Activated CD4-positive, CD25-positive, alpha-beta regulatory T cell treated with anti-CD3 and anti-CD28 coated beads, Interleukin-2, amount 50 U/mL, for 16 hours (primary cell): ENCODE data around the gene HMX1.

ENCODE experiments used
- DNase-seq: peaks from one replicate; pipeline ENCODE4 v3.0.0-alpha.2; 2020; ENCODE audit warnings: low read depth, low spot score

The HMX1 gene

GRCh38 chr4:8910100-8910821 lies 38.6 kb upstream of the HMX1 start:
- no peak for DNase-seq

- no peak for DNase-seq
Observed at GRCh38 chr4:8909548-8909947, 37.9 kb upstream of the HMX1 start.

- DNase-seq = no peak
Observed at GRCh38 chr4:8908206-8908893, 36.7 kb upstream of the HMX1 start.

GRCh38 chr4:8907596-8908205 lies 36.1 kb upstream of the HMX1 start:
- DNase-seq = no peak

- no peak for DNase-seq
Observed at GRCh38 chr4:8906991-8907595, 35.5 kb upstream of the HMX1 start.

GRCh38 chr4:8906668-8906970 lies 35.0 kb upstream of the HMX1 start:
- no peak for DNase-seq

- no peak for DNase-seq
Observed at GRCh38 chr4:8905773-8906667, 34.4 kb upstream of the HMX1 start.

GRCh38 chr4:8905226-8905772 lies 33.7 kb upstream of the HMX1 start:
- no peak for DNase-seq

GRCh38 chr4:8904666-8905065 lies 33.0 kb upstream of the HMX1 start:
- DNase-seq = no peak

- DNase-seq = no peak
Observed at GRCh38 chr4:8904041-8904501, 32.4 kb upstream of the HMX1 start.

- no peak for DNase-seq
Observed at GRCh38 chr4:8901335-8901734, 29.7 kb upstream of the HMX1 start.

- DNase-seq = no peak
Observed at GRCh38 chr4:8900588-8900987, 28.9 kb upstream of the HMX1 start.

GRCh38 chr4:8898419-8898818 lies 26.8 kb upstream of the HMX1 start:
- DNase-seq = no peak

GRCh38 chr4:8897251-8898167 lies 25.9 kb upstream of the HMX1 start:
- DNase-seq = no peak

GRCh38 chr4:8896506-8896905 lies 24.9 kb upstream of the HMX1 start:
- DNase-seq = no peak

- no peak for DNase-seq
Observed at GRCh38 chr4:8896071-8896470, 24.4 kb upstream of the HMX1 start.

- no peak for DNase-seq
Observed at GRCh38 chr4:8895295-8895694, 23.7 kb upstream of the HMX1 start.

- no peak for DNase-seq
Observed at GRCh38 chr4:8894424-8894816, 22.8 kb upstream of the HMX1 start.

GRCh38 chr4:8893624-8894423 lies 22.2 kb upstream of the HMX1 start:
- DNase-seq = no peak
